ENCODE measurements around the gene SNX21. TPM values are rescaled to one million over a fixed set of nuclear protein-coding genes. Genes with fewer than 3 reads are reported as not detected.

Gene SNX21
- total RNA-seq, 1 donor from 2014 or later: 0.49 TPM

- H3K27me3 Mint-ChIP-seq: no peaks in the 10 kb centered on the region
- ChIA-PET POLR2A (interaction anchor here (0.6 to 5.6 kb wide), 14 partner anchors 9 to 517 kb away, joined by 3 to 84 read pairs (median 3); partner anchors contain the start of genes PCIF1 and ZSWIM1), CTCF (interaction anchor here (0.7 to 3.7 kb wide), 10 partner anchors 9 to 91 kb away, joined by 3 to 15 read pairs (median 4); partner anchors contain the start of genes PCIF1, ZNF335 and ZSWIM1)
- H3K27ac Mint-ChIP-seq: peak overlapping the region; percentile 44
- DNase-seq (peak; percentile 39), ATAC-seq (ENCODE audit: low read depth) (peak; percentile 30)
- H3K36me3 Mint-ChIP-seq (ENCODE audit: low read depth): peaks cover 29% of the 10 kb centered on the region
- H3K4me1 Mint-ChIP-seq: peaks cover 31% of the 10 kb centered on the region
- H3K9me3 Mint-ChIP-seq: no peaks in the 10 kb centered on the region
- intact Hi-C loops (cut with micrococcal nuclease): loop anchor here (1.0 to 5.0 kb wide), 2 partner anchors 58 to 73 kb away; partner anchors contain the start of gene SNX21
- no peak for TF ChIP-seq CTCF (IDR thresholded peaks at IDR 0.05)
- H3K4me3 Mint-ChIP-seq: peak overlapping the region; percentile 93
Measured at GRCh38 chr20:45890077-45890984, 56.7 kb downstream of the SNX21 start.

GRCh38 chr20:45890985-45891983, 57.7 kb downstream of the SNX21 start, which contains the start of the genes CTSA and NEURL2:
Gene CTSA (plus strand): TSS chr20:45891335. CDS start chr20:45891569, 234 bp downstream.
Gene NEURL2 (minus strand): TSS chr20:45891208. CDS start chr20:45890991, 217 bp downstream.
- peak; percentile 87 for ATAC-seq (ENCODE audit: low read depth)
- no peaks in the 10 kb centered on the region for H3K27me3 Mint-ChIP-seq
- H3K4me3 Mint-ChIP-seq: peak within 1 kb of the TSS; percentile 93
- ChIA-PET CTCF (interaction anchor here (1.1 to 3.7 kb wide), 5 partner anchors 10 to 92 kb away, joined by 3 to 15 read pairs (median 9); partner anchors contain the start of genes PCIF1, ZNF335 and ZSWIM1), POLR2A (interaction anchor here (0.8 to 5.6 kb wide), 10 partner anchors 10 to 81 kb away, joined by 3 to 84 read pairs (median 7); partner anchors contain the start of genes PCIF1 and ZSWIM1)
- DNase-seq: peak; percentile 86
- H3K4me1 Mint-ChIP-seq: peaks cover 30% of the 10 kb centered on the region
- peak within 1 kb of the TSS; percentile 87 for H3K27ac Mint-ChIP-seq
- intact Hi-C loops (cut with micrococcal nuclease): loop anchor here (1.0 to 5.0 kb wide), 7 partner anchors 10 to 80 kb away; partner anchors contain the start of genes ACOT8, SNX21, ZSWIM1 and ZSWIM3
- no peaks in the 10 kb centered on the region for H3K9me3 Mint-ChIP-seq
- peaks cover 29% of the 10 kb centered on the region for H3K36me3 Mint-ChIP-seq (ENCODE audit: low read depth)
- no peak for TF ChIP-seq CTCF (IDR thresholded peaks at IDR 0.05)

GRCh38 chr20:45892049-45892825, 58.6 kb downstream of the SNX21 start:
- Mint-ChIP-seq H3K9me3 (no peaks in the 10 kb centered on the region), H3K4me1 (peaks cover 30% of the 10 kb centered on the region), H3K4me3 (peak overlapping the region; percentile 93), H3K27ac (peak overlapping the region; percentile 59), H3K27me3 (no peaks in the 10 kb centered on the region), H3K36me3 (ENCODE audit: low read depth) (peaks cover 30% of the 10 kb centered on the region)
- POLR2A ChIA-PET: interaction anchor here (1.0 to 5.6 kb wide), 6 partner anchors 11 to 80 kb away, joined by 3 to 84 read pairs (median 5); partner anchors contain the start of genes ACOT8, PCIF1 and ZSWIM1
- DNase-seq (no peak), ATAC-seq (ENCODE audit: low read depth) (no peak)
- CTCF ChIA-PET: interaction anchor here (0.6 to 3.7 kb wide), 3 partner anchors 10 to 93 kb away, joined by 3 to 15 read pairs (median 3); partner anchors contain the start of gene PCIF1
- TF ChIP-seq CTCF (IDR thresholded peaks at IDR 0.05): no peak
- intact Hi-C loops (cut with micrococcal nuclease): loop anchor here (5.0 kb wide), 1 partner anchor 60 kb away; the partner anchor contains the start of gene SNX21

Other genes with a start within 250 kb of the SNX21 start
- not detected in 2 replicates for gene WFDC10A, start 204.1 kb upstream of the SNX21 start, total RNA-seq
- not detected in 2 replicates for gene WFDC9, start 202.5 kb upstream of the SNX21 start, total RNA-seq
- not detected in 2 replicates for gene WFDC11, start 163.6 kb upstream of the SNX21 start, total RNA-seq
- not detected in 2 replicates for gene WFDC13, start 131.8 kb upstream of the SNX21 start, total RNA-seq
- gene WFDC10B, start 128.8 kb upstream of the SNX21 start, total RNA-seq: not detected in 2 replicates
- gene SPINT4, start 111.5 kb upstream of the SNX21 start, total RNA-seq: not detected in 2 replicates
- gene WFDC3, start 41.9 kb upstream of the SNX21 start, total RNA-seq: not detected in 2 replicates
- gene DNTTIP1, start 41.8 kb upstream of the SNX21 start, total RNA-seq: 23.6 and 24.4 TPM in 2 replicates
- 2.4 and 3.3 TPM in 2 replicates for gene UBE2C, start 21.2 kb upstream of the SNX21 start, total RNA-seq
- 0.32 TPM in 1 of 2 replicates, not detected in the other for gene TNNC2, start 6.5 kb upstream of the SNX21 start, total RNA-seq
- gene ACOT8, start 23.6 kb downstream of the SNX21 start, total RNA-seq: 24.5 and 27.3 TPM in 2 replicates
- gene ZSWIM3, start 23.8 kb downstream of the SNX21 start, total RNA-seq: 5.9 and 6.4 TPM in 2 replicates
- 13.9 and 15.1 TPM in 2 replicates for gene ZSWIM1, start 47.4 kb downstream of the SNX21 start, total RNA-seq
- gene SPATA25, start 53.8 kb downstream of the SNX21 start, total RNA-seq: 0.53 and 0.88 TPM in 2 replicates
- gene NEURL2, start 57.4 kb downstream of the SNX21 start, total RNA-seq: 1.1 and 2.0 TPM in 2 replicates
- 61.9 and 67.2 TPM in 2 replicates for gene CTSA, start 57.5 kb downstream of the SNX21 start, total RNA-seq
- gene PLTP, start 78.4 kb downstream of the SNX21 start, total RNA-seq: 2.3 and 3.5 TPM in 2 replicates
- gene PCIF1, start 100.9 kb downstream of the SNX21 start, total RNA-seq: 48.3 and 55.7 TPM in 2 replicates
- 39.2 and 49.6 TPM in 2 replicates for gene ZNF335, start 138.4 kb downstream of the SNX21 start, total RNA-seq
- gene MMP9, start 175.1 kb downstream of the SNX21 start, total RNA-seq: 2.0 and 2.3 TPM in 2 replicates
- gene SLC12A5, start 195.4 kb downstream of the SNX21 start, total RNA-seq: not detected in 2 replicates